HG02759 (cell line): ENCODE results near the gene FBXL13.
A peak's percentile ranks its signal among the peaks of the same experiment; 100 is the strongest.
"Not testable (repeated sequence)": the region's sequence is repeated elsewhere in the genome, so short reads cannot be mapped to it uniquely, and the experiment has no call there.

Source experiments
- ATAC-seq: cut with Tn5 transposase; IDR thresholded peaks from one replicate; pipeline ENCODE4 v1.9.1; 2021; ENCODE audit warnings: mild to moderate bottlenecking, moderate library complexity; ENCODE audit not compliant: unreplicated experiment

Gene FBXL13

DNA sequence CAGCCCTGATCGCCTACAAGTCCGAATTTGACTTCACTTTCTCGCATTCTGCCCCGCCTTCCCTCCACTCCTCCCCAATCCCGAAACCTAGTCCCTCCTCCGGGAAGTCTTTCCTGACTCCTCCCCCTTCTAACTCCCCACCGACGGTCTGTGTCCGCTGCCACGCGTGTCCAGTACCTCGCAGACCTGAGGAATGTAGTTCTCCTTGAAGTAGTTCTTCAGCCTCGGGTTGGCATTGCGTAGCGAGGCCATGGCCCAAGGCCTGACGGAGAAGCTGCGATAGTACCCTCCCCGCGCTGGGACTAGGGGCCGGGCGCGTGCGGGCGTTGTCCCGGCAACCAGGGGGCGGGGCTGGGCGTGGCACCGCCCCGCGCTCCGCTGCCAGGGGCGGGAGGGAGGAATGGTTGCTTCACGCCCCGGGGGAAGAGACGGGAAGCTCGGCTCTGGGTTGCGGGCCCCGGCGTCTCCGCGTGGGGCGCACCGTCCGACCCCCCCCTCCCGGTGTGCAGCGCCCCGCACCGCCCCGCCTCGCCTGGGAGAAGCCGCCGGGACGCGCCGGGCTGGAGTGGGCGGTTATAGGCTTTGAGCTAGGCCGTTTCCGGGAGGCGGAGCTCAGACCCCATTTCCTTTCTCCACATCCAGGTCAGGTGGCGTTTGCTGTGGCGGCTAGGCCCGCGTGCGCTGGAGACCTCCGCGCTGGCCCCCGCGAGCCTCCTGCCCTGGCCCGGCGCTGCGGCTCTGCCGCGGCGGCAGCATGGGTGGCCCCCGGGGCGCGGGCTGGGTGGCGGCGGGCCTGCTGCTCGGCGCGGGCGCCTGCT is at the start of gene FBXL13, which contains the start of gene ARMC10:
TSS of gene FBXL13 (minus strand) at position 278 of the 818 bp plus-strand sequence.
TSS of gene ARMC10 (plus strand) at position 622 of the 818 bp plus-strand sequence. CDS start at position 755, 133 bp downstream.
- ATAC-seq: peak; percentile 91

- no peak for ATAC-seq
These were observed 48.9 kb upstream of the FBXL13 start for GRCh38 chr7:103123529-103123928.

GRCh38 chr7:103121641-103122040 is 47.0 kb upstream of the FBXL13 start:
- no peak for ATAC-seq

GRCh38 chr7:103120362-103120761 is 45.8 kb upstream of the FBXL13 start:
- ATAC-seq: no peak

DNA sequence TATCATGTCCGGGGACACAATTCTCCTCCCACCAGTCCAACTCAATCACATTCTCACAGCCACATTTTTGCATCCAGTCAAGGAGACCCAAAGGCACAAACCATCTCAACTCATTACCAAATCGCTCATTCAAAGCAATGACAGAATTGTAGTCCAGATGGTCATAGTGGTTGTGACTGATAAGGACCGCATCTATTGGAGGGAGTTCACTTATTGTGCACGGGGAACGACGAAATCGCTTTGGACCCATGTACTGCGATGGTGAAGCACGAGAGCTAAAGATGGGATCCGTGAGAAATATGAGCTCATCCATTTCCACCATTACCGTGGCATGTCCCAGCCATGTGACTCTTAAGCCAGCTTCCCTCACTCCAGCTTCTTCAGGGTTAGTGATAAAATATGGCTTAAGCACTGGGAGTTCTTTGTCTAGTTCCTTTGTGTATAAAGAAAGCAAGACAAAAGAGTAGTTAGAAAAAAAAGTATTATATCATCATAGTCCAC is 45.2 kb upstream of the FBXL13 start:
- ATAC-seq: no peak

- ATAC-seq: no peak
These were observed 42.9 kb upstream of the FBXL13 start for GRCh38 chr7:103117465-103117864.

GRCh38 chr7:103116991-103117390 is 42.4 kb upstream of the FBXL13 start:
- ATAC-seq: no peak

GRCh38 chr7:103116511-103116910 is 41.9 kb upstream of the FBXL13 start:
- no peak for ATAC-seq

DNA sequence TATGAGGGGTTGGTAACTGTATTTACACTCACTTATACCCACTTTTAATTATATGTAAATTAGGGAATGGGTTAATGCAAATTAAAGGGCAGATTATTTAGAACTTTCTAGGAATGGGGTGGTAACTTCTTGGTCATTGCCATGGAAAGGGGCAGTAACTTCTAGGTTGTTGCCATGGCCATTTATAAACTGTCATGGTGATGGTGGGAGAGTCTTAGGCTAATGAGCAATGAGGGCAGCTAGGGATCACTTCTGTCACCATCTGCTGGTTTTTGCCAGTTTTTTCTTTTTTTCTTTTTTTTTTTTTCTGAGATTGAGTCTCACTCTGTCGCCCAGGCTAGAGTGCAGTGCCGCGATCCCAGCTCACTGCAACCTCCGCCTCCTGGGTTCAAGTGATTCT is 41.2 kb upstream of the FBXL13 start:
- ATAC-seq: no peak

DNA sequence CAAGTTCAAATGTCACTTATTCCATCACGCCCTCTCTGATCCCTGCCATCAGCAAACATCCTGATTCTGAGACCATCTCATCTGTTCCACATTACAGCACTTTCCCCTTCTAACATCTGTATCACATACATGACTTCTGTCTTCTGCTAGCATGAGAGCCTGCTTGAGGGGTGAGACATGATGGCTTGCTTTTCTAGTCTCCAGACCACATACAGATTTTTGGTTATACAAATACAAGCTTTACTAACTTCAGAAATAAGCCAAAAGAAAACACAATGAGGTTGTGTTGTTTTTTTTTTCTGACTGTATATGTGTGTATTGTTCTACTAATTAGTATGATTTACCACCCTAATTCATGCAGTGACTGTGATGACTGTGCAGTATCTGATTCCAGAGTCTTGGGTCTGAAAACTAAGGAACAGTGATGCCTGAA is 40.0 kb upstream of the FBXL13 start:
- ATAC-seq: no peak

GRCh38 chr7:103113164-103113563 is 38.6 kb upstream of the FBXL13 start:
- no peak for ATAC-seq

DNA sequence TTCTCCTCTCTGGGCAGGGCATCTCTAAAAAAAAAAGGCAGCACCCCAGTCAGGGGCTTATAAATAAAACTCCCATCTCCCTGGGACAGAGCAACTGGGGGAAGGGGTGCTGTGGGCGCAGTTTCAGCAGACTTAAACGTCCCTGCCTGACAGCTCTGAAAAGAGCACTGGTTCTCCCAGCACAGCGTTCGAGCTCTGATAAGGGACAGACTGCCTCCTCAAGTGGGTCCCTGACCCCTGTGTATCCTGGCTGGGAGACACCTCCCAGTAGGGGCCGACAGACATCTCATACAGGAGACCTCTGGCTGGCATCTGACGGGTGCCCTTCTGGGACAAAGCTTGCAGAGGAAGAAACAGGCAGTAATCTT is 32.1 kb upstream of the FBXL13 start:
- not testable (repeated sequence) for ATAC-seq

DNA sequence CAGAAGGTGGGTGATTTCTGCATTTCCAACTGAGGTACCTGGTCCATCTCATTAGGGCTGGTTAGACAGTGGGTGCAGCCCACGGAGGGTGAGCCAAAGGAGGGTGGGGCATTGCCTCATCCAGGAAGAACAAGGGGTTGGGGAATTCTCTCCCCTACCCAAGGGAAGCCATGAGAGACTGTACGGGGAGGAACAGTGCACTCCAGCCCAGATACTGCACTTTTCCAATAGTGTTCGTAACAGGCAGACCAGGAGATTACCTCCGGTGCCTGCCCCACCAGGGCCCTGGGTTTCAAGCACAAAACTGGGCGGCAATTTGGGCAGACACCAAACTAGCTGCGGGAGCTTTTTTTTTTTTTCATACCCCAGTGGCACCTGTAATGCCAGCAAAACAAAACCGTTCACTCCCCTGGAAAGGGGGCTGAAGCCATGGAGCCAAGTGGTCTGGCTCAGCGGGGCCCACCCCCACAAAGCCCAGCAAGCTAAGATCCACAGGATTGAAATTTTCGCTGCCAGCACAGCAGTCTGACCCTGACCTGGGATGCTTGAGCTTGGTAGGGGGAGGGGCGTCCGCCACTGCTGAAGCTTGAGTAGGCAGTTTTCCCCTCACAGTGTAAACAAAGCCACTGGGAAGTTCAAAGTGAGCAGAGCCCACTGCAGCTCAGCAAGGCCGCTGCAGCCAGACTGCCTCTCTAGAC is 31.6 kb upstream of the FBXL13 start:
- no peak for ATAC-seq

- ATAC-seq: no peak
These were observed 26.9 kb upstream of the FBXL13 start for GRCh38 chr7:103101543-103101942.

- no peak for ATAC-seq
These were observed 25.8 kb upstream of the FBXL13 start for GRCh38 chr7:103100348-103100747.

DNA sequence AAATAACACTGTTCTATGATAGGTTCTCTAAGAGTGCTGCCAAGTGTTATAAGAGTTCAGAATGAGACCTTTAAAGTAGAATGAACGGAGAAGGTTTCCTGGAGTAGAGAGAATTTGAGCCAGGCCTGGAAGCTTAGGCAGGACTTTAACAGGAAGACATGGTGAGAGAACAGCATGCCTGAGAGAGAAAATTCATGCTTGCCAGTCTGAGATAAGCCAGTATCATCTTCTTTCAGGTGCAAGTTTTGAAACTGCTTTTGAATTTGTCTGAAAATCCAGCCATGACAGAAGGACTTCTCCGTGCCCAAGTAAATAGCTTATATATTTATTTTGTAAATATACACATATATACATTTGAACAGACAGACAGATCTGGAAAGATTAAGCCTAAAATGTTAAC is 22.4 kb upstream of the FBXL13 start:
- no peak for ATAC-seq

GRCh38 chr7:103095558-103095957 is 21.0 kb upstream of the FBXL13 start:
- ATAC-seq: not testable (repeated sequence)

- no peak for ATAC-seq
These were observed 19.5 kb upstream of the FBXL13 start for GRCh38 chr7:103094102-103094501.

DNA sequence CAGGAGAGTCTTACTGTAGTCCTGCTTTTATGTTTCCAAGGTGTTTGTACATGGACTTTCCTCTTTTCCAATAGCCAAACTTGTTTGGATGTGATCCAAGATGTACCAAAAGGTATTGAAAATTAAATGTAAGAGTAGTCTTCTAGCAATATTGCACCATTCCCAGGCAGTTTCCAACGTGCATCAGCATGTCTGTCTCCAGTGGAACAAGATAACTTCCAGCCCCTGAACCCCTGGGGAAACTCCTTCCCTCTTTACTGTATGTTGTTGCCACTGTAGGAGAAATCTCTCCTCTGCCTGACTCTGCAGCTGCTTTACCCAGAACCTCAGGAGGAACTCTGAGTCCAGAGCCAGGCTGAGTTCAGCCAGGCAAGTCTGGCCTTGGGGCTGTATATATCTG is 18.8 kb upstream of the FBXL13 start:
- no peak for ATAC-seq

GRCh38 chr7:103092321-103092720 is 17.7 kb upstream of the FBXL13 start:
- not testable (repeated sequence) for ATAC-seq

DNA sequence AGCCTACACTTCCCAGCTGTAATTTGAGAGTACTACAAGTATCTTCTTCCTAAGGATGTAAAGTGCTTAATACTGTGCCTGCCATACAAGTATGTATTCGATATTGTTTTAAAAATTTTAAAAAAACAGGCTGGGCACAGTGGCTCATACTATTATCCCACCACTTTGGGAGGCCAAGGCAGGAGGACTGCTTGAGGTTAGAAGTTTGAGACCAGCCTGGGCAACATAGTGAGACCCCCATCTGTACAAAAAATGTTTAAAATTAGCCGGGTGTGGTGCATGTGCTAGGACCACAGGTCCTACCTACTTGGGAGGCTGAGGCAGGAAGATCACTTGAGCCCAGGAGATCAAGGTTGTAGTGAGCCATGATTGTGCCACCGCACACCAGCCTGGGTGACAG is 8.6 kb upstream of the FBXL13 start:
- ATAC-seq: no peak

GRCh38 chr7:103082497-103082896 is 7.9 kb upstream of the FBXL13 start:
- no peak for ATAC-seq
